AG04450 (cell line): Measurements from ENCODE around the gene CCL14. TPM values are rescaled to one million over a fixed set of nuclear protein-coding genes. Genes with fewer than 3 reads are reported as not detected.
"Not testable (repeated sequence)": the region's sequence is repeated elsewhere in the genome, so short reads cannot be mapped to it uniquely, and the experiment has no call there.

ENCODE experiments used
- CTCF ChIA-PET: fragments of 300-600, 350-600 bp; formaldehyde crosslinking; extraction: SDS; loops from one replicate; lab custom pipeline; 2022; ENCODE audit warnings: antibody characterized with exemption, inconsistent platforms; lab: Charles Lee
- POLR2A ChIA-PET: fragments of 350-600 bp; formaldehyde crosslinking; extraction: SDS; loops from one replicate; lab custom pipeline; 2021; ENCODE audit warnings: antibody characterized with exemption, inconsistent platforms; lab: Yijun Ruan, JAX
- DNase-seq: peaks from one replicate; pipeline ENCODE4 v3.0.0-alpha.2; 2011; ENCODE audit warnings: low read depth, low spot score
- H3K27ac ChIP-seq: one replicate; pipeline ENCODE4 v1.5.1; 2012; ENCODE audit warnings: low read depth, low read length, control low read depth
- H3K27me3 ChIP-seq: one replicate; pipeline ENCODE4 v1.6.0; 2012; ENCODE audit warnings: low read length; ENCODE audit not compliant: control insufficient read depth, insufficient read depth
- H3K4me3 ChIP-seq: 2 replicates; pipeline ENCODE4 v1.5.1; 2011; ENCODE audit warnings: mild to moderate bottlenecking, low read depth, low read length, control low read depth
- H3K9me3 ChIP-seq: 2 replicates; pipeline ENCODE4 v1.5.1; 2012; ENCODE audit warnings: low read length; ENCODE audit not compliant: control insufficient read depth, insufficient read depth
- CTCF ChIP-seq: IDR thresholded peaks from 2 replicates; pipeline ENCODE4 v1.5.1; 2011; ENCODE audit warnings: low read depth, low read length, control low read depth, inconsistent platforms
- polyA plus RNA-seq: library from polyadenylated mRNA; depleted of rRNA; stranded (reverse); fragments of >200 nt; gene quantifications from 2 replicates; pipeline ENCODE4 v1.2.3, GENCODE V29; 2011

CCL14 gene
- polyA plus RNA-seq, 1 experiment = not detected

- ChIA-PET CTCF (no interaction called here), POLR2A (no interaction called here)
- Histone ChIP-seq H3K9me3 (no peaks in the 10 kb centered on the region), H3K4me3 (no peak overlapping the region), H3K27ac (no peak overlapping the region), H3K27me3 (peaks cover 3% of the 10 kb centered on the region)
- DNase-seq = no peak
- no peak for TF ChIP-seq CTCF
These were observed 37.8 kb upstream of the CCL14 start for GRCh38 chr17:36024106-36024869.

- no peak for DNase-seq
- no peak for TF ChIP-seq CTCF
- POLR2A ChIA-PET = no interaction called here
- CTCF ChIA-PET = interaction anchor here (1.4 kb wide), 1 partner anchor 53 kb away, joined by 3 read pairs; no protein-coding TSS in a partner anchor
- Histone ChIP-seq H3K27ac (no peak overlapping the region), H3K4me3 (no peak overlapping the region), H3K9me3 (no peaks in the 10 kb centered on the region), H3K27me3 (no peaks in the 10 kb centered on the region)
These were observed 32.9 kb upstream of the CCL14 start for GRCh38 chr17:36019423-36019822.

- Histone ChIP-seq H3K4me3 (no peak within 1 kb of the TSS), H3K27ac (no peak within 1 kb of the TSS), H3K27me3 (no peaks in the 10 kb centered on the region), H3K9me3 (no peaks in the 10 kb centered on the region)
- DNase-seq = no peak
- TF ChIP-seq CTCF = no peak
- CTCF ChIA-PET = no interaction called here
- POLR2A ChIA-PET = no interaction called here
These were observed 31.3 kb upstream of the CCL14 start, which contains the start of gene CCL23 for GRCh38 chr17:36017799-36018198. CCL23 (minus strand) TSS chr17:36017972; CDS start chr17:36017897, 75 bp downstream.

- DNase-seq = no peak
- no peak for TF ChIP-seq CTCF
- POLR2A ChIA-PET = no interaction called here
- Histone ChIP-seq H3K27me3 (no peaks in the 10 kb centered on the region), H3K9me3 (no peaks in the 10 kb centered on the region), H3K27ac (no peak overlapping the region), H3K4me3 (no peak overlapping the region)
- CTCF ChIA-PET = no interaction called here
These were observed 30.0 kb upstream of the CCL14 start for GRCh38 chr17:36016555-36016954.

- H3K4me3 ChIP-seq, H3K9me3 ChIP-seq, CTCF ChIA-PET, H3K27ac ChIP-seq, H3K27me3 ChIP-seq, POLR2A ChIA-PET, DNase-seq: not testable (repeated sequence)
These were observed 29.4 kb upstream of the CCL14 start for GRCh38 chr17:36015895-36016294.
